LNCaP clone FGC (cell line): ENCODE measurements around the gene CDK16.

Source experiments
- DNase-seq: peaks from one replicate; pipeline ENCODE4 v3.0.0-alpha.2; 2011; ENCODE audit warnings: low read depth
- H3K4me3 ChIP-seq: 2 replicates; pipeline ENCODE4 v1.5.1; 2011; ENCODE audit warnings: mild to moderate bottlenecking, low read depth, low read length, control low read depth
- TF ChIP-seq, protein P1 (sequence below): IDR thresholded peaks from 2 replicates; pipeline ENCODE4 v1.5.1; 2012; ENCODE audit warnings: mild to moderate bottlenecking; ENCODE audit not compliant: control insufficient read depth, insufficient read depth; ENCODE audit errors: extremely low read depth

CDK16 gene

DNA sequence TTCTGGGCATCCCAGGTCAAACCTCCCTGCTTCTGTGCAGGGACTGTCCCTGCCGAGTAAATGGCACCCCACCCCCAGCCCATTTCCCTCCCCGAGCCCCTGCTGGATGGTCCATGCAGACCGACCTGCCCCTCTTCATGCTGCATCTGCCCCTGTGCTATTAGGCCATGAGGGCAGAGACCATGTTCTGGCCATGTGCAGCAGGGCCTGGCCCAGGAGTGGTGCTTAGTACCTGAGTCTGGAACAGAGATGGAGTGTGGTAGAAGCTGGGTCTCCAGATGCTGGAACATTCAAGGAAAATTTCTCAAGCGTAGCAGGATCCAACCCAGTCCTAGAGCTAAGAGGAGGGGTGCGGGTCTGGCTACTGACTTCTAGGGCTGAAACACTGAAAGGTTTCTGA lies 40.1 kb upstream of the CDK16 start:
- no peak for DNase-seq
- TF ChIP-seq, protein P1, sequence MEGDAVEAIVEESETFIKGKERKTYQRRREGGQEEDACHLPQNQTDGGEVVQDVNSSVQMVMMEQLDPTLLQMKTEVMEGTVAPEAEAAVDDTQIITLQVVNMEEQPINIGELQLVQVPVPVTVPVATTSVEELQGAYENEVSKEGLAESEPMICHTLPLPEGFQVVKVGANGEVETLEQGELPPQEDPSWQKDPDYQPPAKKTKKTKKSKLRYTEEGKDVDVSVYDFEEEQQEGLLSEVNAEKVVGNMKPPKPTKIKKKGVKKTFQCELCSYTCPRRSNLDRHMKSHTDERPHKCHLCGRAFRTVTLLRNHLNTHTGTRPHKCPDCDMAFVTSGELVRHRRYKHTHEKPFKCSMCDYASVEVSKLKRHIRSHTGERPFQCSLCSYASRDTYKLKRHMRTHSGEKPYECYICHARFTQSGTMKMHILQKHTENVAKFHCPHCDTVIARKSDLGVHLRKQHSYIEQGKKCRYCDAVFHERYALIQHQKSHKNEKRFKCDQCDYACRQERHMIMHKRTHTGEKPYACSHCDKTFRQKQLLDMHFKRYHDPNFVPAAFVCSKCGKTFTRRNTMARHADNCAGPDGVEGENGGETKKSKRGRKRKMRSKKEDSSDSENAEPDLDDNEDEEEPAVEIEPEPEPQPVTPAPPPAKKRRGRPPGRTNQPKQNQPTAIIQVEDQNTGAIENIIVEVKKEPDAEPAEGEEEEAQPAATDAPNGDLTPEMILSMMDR = no peak
- no peak overlapping the region for H3K4me3 ChIP-seq

DNA sequence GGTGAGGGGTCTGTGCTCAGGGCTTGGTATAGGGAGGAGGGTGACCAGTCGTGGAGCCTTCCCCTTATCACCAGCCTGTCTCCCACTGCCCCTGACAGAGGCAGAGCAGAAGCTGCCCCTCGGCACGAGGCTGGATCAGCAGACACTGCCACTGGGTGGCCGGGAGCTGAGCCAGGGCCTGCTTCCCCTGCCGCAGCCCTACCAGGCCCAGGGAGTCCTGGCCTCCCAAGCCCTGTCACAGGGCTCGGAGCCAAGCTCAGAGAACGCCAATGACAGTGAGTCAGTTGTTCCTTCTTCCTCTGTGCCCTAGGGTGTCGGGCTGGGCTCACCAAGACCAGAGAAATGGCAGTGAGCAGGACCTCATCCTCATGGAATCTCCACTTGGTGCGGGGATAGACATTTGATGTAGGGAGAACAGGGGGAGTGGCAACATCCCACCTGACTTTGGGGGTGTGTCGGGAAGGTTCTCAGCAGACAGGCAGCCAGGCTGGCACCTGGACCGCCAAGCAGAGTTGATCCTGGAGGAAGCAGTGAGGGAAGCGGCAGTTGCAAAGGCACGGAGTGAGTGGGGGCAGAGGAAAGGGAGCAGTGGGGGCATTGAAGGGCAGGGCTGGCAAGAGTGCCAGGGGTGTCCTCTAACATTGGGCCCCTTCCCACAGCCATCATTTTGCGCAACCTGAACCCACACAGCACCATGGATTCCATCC lies 39.1 kb upstream of the CDK16 start:
- no peak overlapping the region for H3K4me3 ChIP-seq
- no peak for DNase-seq
- TF ChIP-seq, protein P1 = no peak

DNA sequence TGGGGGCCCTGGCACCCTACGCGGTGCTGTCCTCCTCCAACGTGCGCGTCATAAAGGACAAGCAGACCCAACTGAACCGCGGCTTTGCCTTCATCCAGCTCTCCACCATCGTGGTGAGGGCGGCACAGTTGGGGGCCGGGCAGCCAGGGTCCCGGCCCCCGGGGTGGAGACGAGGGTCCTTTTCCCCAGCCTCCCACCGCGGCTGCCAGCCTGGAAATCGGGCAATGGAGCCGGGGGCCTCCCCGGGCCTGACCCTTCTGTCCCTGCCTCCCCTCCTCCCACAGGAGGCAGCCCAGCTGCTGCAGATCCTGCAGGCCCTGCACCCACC lies 38.6 kb upstream of the CDK16 start:
- TF ChIP-seq, protein P1 = no peak
- no peak overlapping the region for H3K4me3 ChIP-seq
- no peak for DNase-seq

DNA sequence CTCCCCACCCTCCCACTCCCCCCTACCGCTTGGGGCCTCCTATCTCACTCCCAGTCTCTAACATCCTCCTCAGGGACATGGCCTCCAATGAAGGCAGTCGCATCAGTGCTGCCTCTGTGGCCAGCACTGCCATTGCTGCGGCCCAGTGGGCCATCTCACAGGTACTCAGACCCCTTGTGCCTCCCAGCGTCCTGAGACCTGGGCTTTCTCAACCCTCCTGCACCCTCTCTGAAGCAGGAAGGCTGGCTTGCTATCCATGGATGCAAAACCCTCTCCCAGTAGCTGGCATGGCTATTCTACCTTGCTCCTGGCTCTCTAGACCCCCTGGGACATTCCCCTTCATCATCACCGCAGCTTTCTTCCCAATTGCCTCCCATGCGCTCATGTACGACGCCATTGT lies 38.1 kb upstream of the CDK16 start:
- DNase-seq = no peak
- TF ChIP-seq, protein P1 = no peak
- H3K4me3 ChIP-seq = no peak overlapping the region

DNA sequence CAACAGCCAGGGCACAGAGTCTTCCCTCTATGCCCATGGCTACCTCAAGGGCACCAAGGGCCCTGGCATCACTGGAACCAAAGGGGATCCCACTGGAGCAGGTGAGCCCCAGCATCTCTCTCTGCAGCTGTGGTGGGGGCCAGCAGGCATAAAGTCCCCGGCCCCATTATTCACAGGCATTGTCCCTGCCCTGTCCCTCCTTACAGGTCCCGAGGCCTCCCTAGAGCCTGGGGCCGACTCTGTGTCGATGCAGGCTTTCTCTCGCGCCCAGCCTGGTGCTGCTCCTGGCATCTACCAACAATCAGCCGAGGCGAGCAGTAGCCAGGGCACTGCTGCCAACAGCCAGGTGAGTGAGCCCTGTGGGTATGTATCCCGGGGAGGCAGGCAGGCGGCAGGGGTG lies 37.2 kb upstream of the CDK16 start:
- TF ChIP-seq, protein P1 = no peak
- DNase-seq = no peak
- H3K4me3 ChIP-seq = no peak overlapping the region

DNA sequence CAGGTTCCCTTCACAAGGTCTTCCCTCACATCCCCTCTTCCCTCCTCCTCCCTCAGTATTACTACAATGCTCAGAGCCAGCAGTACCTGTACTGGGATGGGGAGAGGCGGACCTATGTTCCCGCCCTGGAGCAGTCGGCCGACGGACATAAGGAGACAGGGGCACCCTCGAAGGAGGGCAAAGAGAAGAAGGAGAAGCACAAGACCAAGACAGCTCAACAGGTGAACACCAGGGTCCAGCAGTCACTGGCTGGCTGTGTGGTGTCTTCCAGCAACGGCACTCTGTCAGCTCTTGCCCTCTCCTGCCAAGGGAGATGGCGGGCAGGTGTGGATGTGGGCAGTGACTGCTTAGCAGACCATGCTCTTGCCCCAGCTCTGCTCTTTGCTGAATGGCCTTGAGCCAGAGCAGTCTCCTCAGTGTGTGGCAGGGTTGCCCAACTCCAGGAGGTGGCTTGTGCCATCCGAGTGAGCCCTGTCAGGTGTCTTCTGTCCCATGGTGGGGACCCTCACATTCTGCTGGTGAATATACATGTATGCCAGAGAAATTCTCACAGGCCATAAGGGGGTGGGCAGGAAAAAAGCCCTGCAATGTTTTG lies 36.3 kb upstream of the CDK16 start:
- H3K4me3 ChIP-seq = no peak overlapping the region
- no peak for DNase-seq
- TF ChIP-seq, protein P1 = no peak

DNA sequence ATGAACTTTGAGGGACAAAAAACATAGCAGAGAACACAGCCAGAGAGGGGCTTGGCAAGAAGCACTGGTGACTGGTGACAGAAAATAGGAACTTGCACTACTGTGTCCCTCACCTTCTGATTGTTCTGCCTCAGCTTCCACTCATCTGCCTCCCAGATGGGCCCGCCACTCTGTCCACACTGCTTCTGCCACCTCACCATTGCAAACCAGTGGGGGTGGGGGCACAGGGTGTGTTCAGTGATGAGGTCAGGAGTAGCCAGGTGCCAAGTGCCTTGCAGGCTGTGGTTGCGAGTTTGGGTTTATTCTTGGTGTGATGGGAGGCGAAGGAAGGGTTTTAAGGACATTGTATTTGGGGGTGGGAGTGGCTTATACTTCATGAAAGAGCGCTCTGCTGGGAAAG lies 34.0 kb upstream of the CDK16 start:
- no peak for DNase-seq
- TF ChIP-seq, protein P1 = no peak
- H3K4me3 ChIP-seq = no peak overlapping the region
